ENCODE results near the gene ME1. TPM values are rescaled to one million over a fixed set of nuclear protein-coding genes. Genes with fewer than 3 reads are reported as not detected.

Gene ME1
- total RNA-seq, 1 experiment from 2014 or later: 7.8 TPM

DNA sequence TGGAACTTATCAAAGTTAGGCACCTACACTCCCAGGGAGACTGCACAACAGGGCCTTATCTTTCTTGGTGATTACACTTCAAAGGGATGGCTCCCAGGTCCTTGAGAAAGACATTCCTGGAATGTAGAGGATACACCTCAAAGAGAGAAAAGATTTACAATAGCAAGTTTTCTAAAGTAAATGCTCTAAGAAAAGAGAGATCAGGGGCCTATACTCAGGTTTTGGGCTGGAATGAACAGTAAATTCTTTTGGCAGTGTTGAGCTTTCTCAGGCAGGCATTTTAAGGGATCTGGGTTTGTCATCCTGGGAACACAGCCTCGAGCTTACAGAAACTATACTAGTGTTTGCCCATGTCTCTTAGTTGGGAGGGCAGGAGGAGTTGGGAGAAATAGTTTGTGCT is 31.7 kb upstream of the ME1 start:
- peaks cover 18 to 22% of the 10 kb centered on the region in 2 experiments for H3K4me1 Mint-ChIP-seq
- no peaks in the 10 kb centered on the region for H3K23me2 ChIP-seq (ENCODE audit: insufficient read length, low read depth, low read length, poor library complexity, severe bottlenecking)
- H3K4me1 ChIP-seq (ENCODE audit: insufficient read depth, low read length): no peaks in the 10 kb centered on the region
- H4K5ac ChIP-seq (ENCODE audit: insufficient read length, low read depth, low read length): no peak overlapping the region
- H3K36me3 Mint-ChIP-seq (ENCODE audit: insufficient read depth in 1 of 3, low read depth in 3 of 3): peaks cover 0 to 1% (median 0%) of the 10 kb centered on the region in 3 experiments; a peak in 1 of 7 replicates
- no peak overlapping the region for H2BK20ac ChIP-seq (ENCODE audit: low read depth, low read length, poor library complexity, severe bottlenecking)
- no peak overlapping the region for H4K8ac ChIP-seq (replicated peaks; ENCODE audit: insufficient read length, low read depth, low read length)
- H2BK15ac ChIP-seq (ENCODE audit: low read depth, low read length): no peak overlapping the region
- no peaks in the 10 kb centered on the region for H3K79me2 ChIP-seq (ENCODE audit: insufficient read depth, low read length)
- H4K20me1 ChIP-seq (ENCODE audit: control insufficient read depth, insufficient read depth, insufficient read length): no peaks in the 10 kb centered on the region
- peaks cover 0 to 4% of the 10 kb centered on the region in 2 experiments; a peak in 1 of 5 replicates for H3K9me3 Mint-ChIP-seq
- H3K4ac ChIP-seq (ENCODE audit: low read depth, low read length): no peak overlapping the region
- H3K14ac ChIP-seq (ENCODE audit: insufficient read depth, low read length): no peak overlapping the region
- no peak overlapping the region for H2BK5ac ChIP-seq (ENCODE audit: insufficient read length, low read length)
- H4K91ac ChIP-seq (ENCODE audit: insufficient read length, low read depth, low read length): no peak overlapping the region
- no peaks in the 10 kb centered on the region for H3K9me3 ChIP-seq (ENCODE audit: control insufficient read depth, low read depth, low read length)
- H3K23ac ChIP-seq (ENCODE audit: insufficient read length, low read depth, low read length): no peak overlapping the region
- no peak overlapping the region for H3K4me2 ChIP-seq (ENCODE audit: insufficient read depth, insufficient read length, low read length)
- peaks cover 53% of the 10 kb centered on the region for H3K27me3 Mint-ChIP-seq (ENCODE audit: low read depth)
- no peak overlapping the region for H3K56ac ChIP-seq (ENCODE audit: insufficient read length, low read depth, low read length)
- H3T11ph ChIP-seq (ENCODE audit: low read length): no peak overlapping the region
- no peaks in the 10 kb centered on the region for H3K79me1 ChIP-seq (ENCODE audit: insufficient read depth, low read depth, low read length, poor library complexity, severe bottlenecking)
- no peak for DNase-seq
- H3K4me3 Mint-ChIP-seq: no peak overlapping the region
- no peak overlapping the region for H3K9ac ChIP-seq (ENCODE audit: extremely low read depth, insufficient read length, low read length)
- no peak overlapping the region for H2BK12ac ChIP-seq (ENCODE audit: insufficient read length, low read depth, low read length)
- no peak overlapping the region for H3K27ac ChIP-seq (ENCODE audit: insufficient read length, low read depth, low read length)
- no peak overlapping the region for H3K18ac ChIP-seq (ENCODE audit: insufficient read length, low read depth, low read length)
- peaks cover 8% of the 10 kb centered on the region; the same call in 1 of the 2 replicates for H3K27me3 ChIP-seq (ENCODE audit: insufficient read depth, low read length)
- no peak overlapping the region for H2BK120ac ChIP-seq (ENCODE audit: low read depth, low read length, poor library complexity, severe bottlenecking)
- TF ChIP-seq, protein P1, sequence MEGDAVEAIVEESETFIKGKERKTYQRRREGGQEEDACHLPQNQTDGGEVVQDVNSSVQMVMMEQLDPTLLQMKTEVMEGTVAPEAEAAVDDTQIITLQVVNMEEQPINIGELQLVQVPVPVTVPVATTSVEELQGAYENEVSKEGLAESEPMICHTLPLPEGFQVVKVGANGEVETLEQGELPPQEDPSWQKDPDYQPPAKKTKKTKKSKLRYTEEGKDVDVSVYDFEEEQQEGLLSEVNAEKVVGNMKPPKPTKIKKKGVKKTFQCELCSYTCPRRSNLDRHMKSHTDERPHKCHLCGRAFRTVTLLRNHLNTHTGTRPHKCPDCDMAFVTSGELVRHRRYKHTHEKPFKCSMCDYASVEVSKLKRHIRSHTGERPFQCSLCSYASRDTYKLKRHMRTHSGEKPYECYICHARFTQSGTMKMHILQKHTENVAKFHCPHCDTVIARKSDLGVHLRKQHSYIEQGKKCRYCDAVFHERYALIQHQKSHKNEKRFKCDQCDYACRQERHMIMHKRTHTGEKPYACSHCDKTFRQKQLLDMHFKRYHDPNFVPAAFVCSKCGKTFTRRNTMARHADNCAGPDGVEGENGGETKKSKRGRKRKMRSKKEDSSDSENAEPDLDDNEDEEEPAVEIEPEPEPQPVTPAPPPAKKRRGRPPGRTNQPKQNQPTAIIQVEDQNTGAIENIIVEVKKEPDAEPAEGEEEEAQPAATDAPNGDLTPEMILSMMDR (conservative IDR thresholded peaks at IDR 0.05): no peak
- H2AK5ac ChIP-seq (ENCODE audit: insufficient read length, low read length): no peak overlapping the region
- H2AFZ ChIP-seq (ENCODE audit: low read length): no peak overlapping the region
- H3K27ac Mint-ChIP-seq: peak overlapping the region; percentile 18 to 48 (median 46); a peak in 2 of 7 replicates
- WGBS (ENCODE audit: extremely low coverage, insufficient read length, low lambda C conversion rate): no CpG with 5 or more reads among the region's 1 CpG
